ENCODE results near the gene TCF7L2.

DNA sequence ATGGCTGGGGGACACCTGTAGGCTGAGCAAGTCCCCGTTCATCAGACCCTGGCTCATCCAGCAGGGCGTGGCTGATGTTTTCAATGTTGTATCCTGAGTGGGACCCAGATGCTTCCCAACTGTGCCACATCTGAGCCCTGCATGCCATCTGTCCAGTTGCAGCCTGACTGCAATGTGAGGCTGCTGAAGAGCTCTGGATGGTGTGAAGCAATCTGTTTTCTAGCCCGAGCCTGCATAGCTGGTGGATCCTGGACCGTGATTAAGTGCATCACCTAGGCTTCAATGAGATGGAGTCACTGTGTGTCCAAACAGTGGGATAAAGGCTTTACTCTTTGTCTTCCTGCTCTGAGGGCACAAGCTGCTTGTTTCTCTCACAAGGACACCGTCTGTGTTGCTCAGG, 99.8 kb downstream of the TCF7L2 start:
- TF ChIP-seq ZNF8 (CRISPR knock-in tag; IDR thresholded peaks at IDR 0.05) (no peak), CSDC2 (CRISPR knock-in tag; IDR thresholded peaks at IDR 0.05) (no peak), ZNF70 (CRISPR knock-in tag; IDR thresholded peaks at IDR 0.05) (no peak), GLIS3 (CRISPR knock-in tag; IDR thresholded peaks at IDR 0.05) (no peak), ZFP3 (CRISPR knock-in tag; IDR thresholded peaks at IDR 0.05) (no peak), ZFP30 (CRISPR knock-in tag; IDR thresholded peaks at IDR 0.05) (no peak), RARB (CRISPR knock-in tag; IDR thresholded peaks at IDR 0.05) (no peak), ISL1 (CRISPR knock-in tag; IDR thresholded peaks at IDR 0.05) (no peak), TCF4 (CRISPR knock-in tag; IDR thresholded peaks at IDR 0.05; ENCODE audit: borderline replicate concordance) (no peak)
- TF ChIP-seq, protein P1, sequence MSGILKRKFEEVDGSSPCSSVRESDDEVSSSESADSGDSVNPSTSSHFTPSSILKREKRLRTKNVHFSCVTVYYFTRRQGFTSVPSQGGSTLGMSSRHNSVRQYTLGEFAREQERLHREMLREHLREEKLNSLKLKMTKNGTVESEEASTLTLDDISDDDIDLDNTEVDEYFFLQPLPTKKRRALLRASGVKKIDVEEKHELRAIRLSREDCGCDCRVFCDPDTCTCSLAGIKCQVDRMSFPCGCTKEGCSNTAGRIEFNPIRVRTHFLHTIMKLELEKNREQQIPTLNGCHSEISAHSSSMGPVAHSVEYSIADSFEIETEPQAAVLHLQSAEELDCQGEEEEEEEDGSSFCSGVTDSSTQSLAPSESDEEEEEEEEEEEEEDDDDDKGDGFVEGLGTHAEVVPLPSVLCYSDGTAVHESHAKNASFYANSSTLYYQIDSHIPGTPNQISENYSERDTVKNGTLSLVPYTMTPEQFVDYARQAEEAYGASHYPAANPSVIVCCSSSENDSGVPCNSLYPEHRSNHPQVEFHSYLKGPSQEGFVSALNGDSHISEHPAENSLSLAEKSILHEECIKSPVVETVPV (CRISPR knock-in tag; IDR thresholded peaks at IDR 0.05): no peak
- TF ChIP-seq, protein P2, sequence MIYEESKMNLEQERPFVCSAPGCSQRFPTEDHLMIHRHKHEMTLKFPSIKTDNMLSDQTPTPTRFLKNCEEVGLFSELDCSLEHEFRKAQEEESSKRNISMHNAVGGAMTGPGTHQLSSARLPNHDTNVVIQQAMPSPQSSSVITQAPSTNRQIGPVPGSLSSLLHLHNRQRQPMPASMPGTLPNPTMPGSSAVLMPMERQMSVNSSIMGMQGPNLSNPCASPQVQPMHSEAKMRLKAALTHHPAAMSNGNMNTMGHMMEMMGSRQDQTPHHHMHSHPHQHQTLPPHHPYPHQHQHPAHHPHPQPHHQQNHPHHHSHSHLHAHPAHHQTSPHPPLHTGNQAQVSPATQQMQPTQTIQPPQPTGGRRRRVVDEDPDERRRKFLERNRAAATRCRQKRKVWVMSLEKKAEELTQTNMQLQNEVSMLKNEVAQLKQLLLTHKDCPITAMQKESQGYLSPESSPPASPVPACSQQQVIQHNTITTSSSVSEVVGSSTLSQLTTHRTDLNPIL (CRISPR knock-in tag; IDR thresholded peaks at IDR 0.05; ENCODE audit: low read depth): no peak
- TF ChIP-seq, protein P3, sequence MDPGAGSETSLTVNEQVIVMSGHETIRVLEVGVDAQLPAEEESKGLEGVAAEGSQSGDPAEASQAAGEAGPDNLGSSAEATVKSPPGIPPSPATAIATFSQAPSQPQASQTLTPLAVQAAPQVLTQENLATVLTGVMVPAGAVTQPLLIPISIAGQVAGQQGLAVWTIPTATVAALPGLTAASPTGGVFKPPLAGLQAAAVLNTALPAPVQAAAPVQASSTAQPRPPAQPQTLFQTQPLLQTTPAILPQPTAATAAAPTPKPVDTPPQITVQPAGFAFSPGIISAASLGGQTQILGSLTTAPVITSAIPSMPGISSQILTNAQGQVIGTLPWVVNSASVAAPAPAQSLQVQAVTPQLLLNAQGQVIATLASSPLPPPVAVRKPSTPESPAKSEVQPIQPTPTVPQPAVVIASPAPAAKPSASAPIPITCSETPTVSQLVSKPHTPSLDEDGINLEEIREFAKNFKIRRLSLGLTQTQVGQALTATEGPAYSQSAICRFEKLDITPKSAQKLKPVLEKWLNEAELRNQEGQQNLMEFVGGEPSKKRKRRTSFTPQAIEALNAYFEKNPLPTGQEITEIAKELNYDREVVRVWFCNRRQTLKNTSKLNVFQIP (CRISPR knock-in tag; IDR thresholded peaks at IDR 0.05; ENCODE audit: borderline replicate concordance, low read depth): no peak

All from SK-N-SH treated with all-trans-retinoic acid at 6 μM for 48 hours (cell line).